HG03558 (cell line): ENCODE results near the gene VAV2.

Source experiments
- ATAC-seq: cut with Tn5 transposase; IDR thresholded peaks from one replicate; pipeline ENCODE4 v1.9.1; 2021; ENCODE audit warnings: moderate number of reproducible peaks; ENCODE audit not compliant: unreplicated experiment; ENCODE audit errors: extremely low read depth

VAV2 gene

GRCh38 chr9:133811471-133811870 lies 180.7 kb downstream of the VAV2 start:
- ATAC-seq: no peak

GRCh38 chr9:133810556-133811195 lies 181.4 kb downstream of the VAV2 start:
- ATAC-seq: no peak

GRCh38 chr9:133809335-133809734 lies 182.8 kb downstream of the VAV2 start:
- ATAC-seq: no peak

- no peak for ATAC-seq
Observed at GRCh38 chr9:133807818-133808217, 184.3 kb downstream of the VAV2 start.

GRCh38 chr9:133807037-133807436 lies 185.1 kb downstream of the VAV2 start:
- ATAC-seq: no peak

- ATAC-seq: no peak
Observed at GRCh38 chr9:133806623-133807010, 185.5 kb downstream of the VAV2 start.

- ATAC-seq: no peak
Observed at GRCh38 chr9:133805876-133806622, 186.1 kb downstream of the VAV2 start.

GRCh38 chr9:133804199-133804598 lies 187.9 kb downstream of the VAV2 start:
- ATAC-seq: no peak

- no peak for ATAC-seq
Observed at GRCh38 chr9:133803745-133804144, 188.4 kb downstream of the VAV2 start.

GRCh38 chr9:133803028-133803585 lies 189.0 kb downstream of the VAV2 start:
- ATAC-seq: no peak

GRCh38 chr9:133801739-133802138 lies 190.4 kb downstream of the VAV2 start:
- no peak for ATAC-seq

- no peak for ATAC-seq
Observed at GRCh38 chr9:133800266-133800665, 191.9 kb downstream of the VAV2 start.

GRCh38 chr9:133799716-133800115 lies 192.4 kb downstream of the VAV2 start:
- no peak for ATAC-seq

- no peak for ATAC-seq
Observed at GRCh38 chr9:133799106-133799505, 193.0 kb downstream of the VAV2 start.

GRCh38 chr9:133798160-133798559 lies 194.0 kb downstream of the VAV2 start:
- ATAC-seq: no peak

GRCh38 chr9:133797406-133798105 lies 194.6 kb downstream of the VAV2 start:
- ATAC-seq: no peak

- no peak for ATAC-seq
Observed at GRCh38 chr9:133796562-133796961, 195.6 kb downstream of the VAV2 start.

GRCh38 chr9:133795049-133795448 lies 197.1 kb downstream of the VAV2 start:
- ATAC-seq: no peak

- no peak for ATAC-seq
Observed at GRCh38 chr9:133794016-133794760, 197.9 kb downstream of the VAV2 start.

GRCh38 chr9:133793471-133793870 lies 198.7 kb downstream of the VAV2 start:
- ATAC-seq: no peak
